ENCODE measurements around the gene ZBTB47. TPM values are rescaled to one million over a fixed set of nuclear protein-coding genes. Genes with fewer than 3 reads are reported as not detected.

ZBTB47 gene
- total RNA-seq, 2 experiments from 2014 or later: 0.60 to 0.62 TPM

GRCh38 chr3:42688487-42689420 is 35.3 kb downstream of the ZBTB47 start:
- POLR2A ChIA-PET: no interaction called here
- CTCF ChIA-PET: no interaction called here
- H3K4me1 Mint-ChIP-seq: peaks cover 5% of the 10 kb centered on the region
- ATAC-seq: no peak
- no peaks in the 10 kb centered on the region for H3K9me3 Mint-ChIP-seq (ENCODE audit: low read depth)
- intact Hi-C loops (cut with DNase I, micrococcal nuclease): no loop called here
- H3K36me3 Mint-ChIP-seq (ENCODE audit: low read depth): no peaks in the 10 kb centered on the region
- DNase-seq: no peak
- peaks cover 16% of the 10 kb centered on the region for H3K27me3 Mint-ChIP-seq
- H3K27ac Mint-ChIP-seq: no peak overlapping the region
- H3K4me3 Mint-ChIP-seq: no peak overlapping the region

GRCh38 chr3:42689421-42690014 is 36.0 kb downstream of the ZBTB47 start:
- peaks cover 4% of the 10 kb centered on the region for H3K4me1 Mint-ChIP-seq
- H3K27me3 Mint-ChIP-seq: peaks cover 16% of the 10 kb centered on the region
- CTCF ChIA-PET: no interaction called here
- H3K9me3 Mint-ChIP-seq (ENCODE audit: low read depth): no peaks in the 10 kb centered on the region
- POLR2A ChIA-PET: no interaction called here
- ATAC-seq (no peak), DNase-seq (no peak)
- no peak overlapping the region for H3K4me3 Mint-ChIP-seq
- intact Hi-C loops (cut with DNase I, micrococcal nuclease): no loop called here
- H3K36me3 Mint-ChIP-seq (ENCODE audit: low read depth): no peaks in the 10 kb centered on the region
- no peak overlapping the region for H3K27ac Mint-ChIP-seq

GRCh38 chr3:42690191-42690590 is 36.7 kb downstream of the ZBTB47 start:
- no peak overlapping the region for H3K27ac Mint-ChIP-seq
- no peak for DNase-seq
- CTCF ChIA-PET: no interaction called here
- H3K4me3 Mint-ChIP-seq: no peak overlapping the region
- H3K4me1 Mint-ChIP-seq: peaks cover 4% of the 10 kb centered on the region
- POLR2A ChIA-PET: no interaction called here
- peaks cover 13% of the 10 kb centered on the region for H3K27me3 Mint-ChIP-seq
- no peaks in the 10 kb centered on the region for H3K36me3 Mint-ChIP-seq (ENCODE audit: low read depth)
- intact Hi-C loops (cut with DNase I, micrococcal nuclease): no loop called here
- ATAC-seq: no peak
- H3K9me3 Mint-ChIP-seq (ENCODE audit: low read depth): no peaks in the 10 kb centered on the region

- ATAC-seq (no peak), DNase-seq (no peak)
- H3K9me3 Mint-ChIP-seq (ENCODE audit: low read depth): no peaks in the 10 kb centered on the region
- intact Hi-C loops (cut with DNase I, micrococcal nuclease): no loop called here
- H3K27ac Mint-ChIP-seq: no peak overlapping the region
- H3K4me3 Mint-ChIP-seq: no peak overlapping the region
- ChIA-PET POLR2A (no interaction called here), CTCF (no interaction called here)
- H3K27me3 Mint-ChIP-seq: peaks cover 9% of the 10 kb centered on the region
- H3K4me1 Mint-ChIP-seq: no peaks in the 10 kb centered on the region
- no peaks in the 10 kb centered on the region for H3K36me3 Mint-ChIP-seq (ENCODE audit: low read depth)
Measured at GRCh38 chr3:42690766-42691680, 37.5 kb downstream of the ZBTB47 start.

GRCh38 chr3:42691816-42692666 is 38.5 kb downstream of the ZBTB47 start:
- H3K9me3 Mint-ChIP-seq (ENCODE audit: low read depth): no peaks in the 10 kb centered on the region
- H3K27me3 Mint-ChIP-seq: peaks cover under 1% of the 10 kb centered on the region
- no peak for ATAC-seq
- no peak overlapping the region for H3K4me3 Mint-ChIP-seq
- H3K36me3 Mint-ChIP-seq (ENCODE audit: low read depth): no peaks in the 10 kb centered on the region
- ChIA-PET CTCF (no interaction called here), POLR2A (no interaction called here)
- H3K4me1 Mint-ChIP-seq: no peaks in the 10 kb centered on the region
- DNase-seq: no peak
- no peak overlapping the region for H3K27ac Mint-ChIP-seq
- intact Hi-C loops (cut with DNase I, micrococcal nuclease): no loop called here

- intact Hi-C loops (cut with DNase I, micrococcal nuclease): no loop called here
- Mint-ChIP-seq H3K27ac (no peak overlapping the region), H3K4me1 (no peaks in the 10 kb centered on the region), H3K4me3 (no peak overlapping the region), H3K27me3 (no peaks in the 10 kb centered on the region), H3K9me3 (ENCODE audit: low read depth) (no peaks in the 10 kb centered on the region), H3K36me3 (ENCODE audit: low read depth) (no peaks in the 10 kb centered on the region)
- POLR2A ChIA-PET: no interaction called here
- ATAC-seq (no peak), DNase-seq (no peak)
- CTCF ChIA-PET: interaction anchor here (0.6 kb wide), 1 partner anchor 86 kb away, joined by 4 read pairs; no protein-coding TSS in a partner anchor
Measured at GRCh38 chr3:42692667-42693529, 39.4 kb downstream of the ZBTB47 start.

- H3K36me3 Mint-ChIP-seq (ENCODE audit: low read depth): no peaks in the 10 kb centered on the region
- ATAC-seq (no peak), DNase-seq (no peak)
- ChIA-PET POLR2A (no interaction called here), CTCF (no interaction called here)
- no peaks in the 10 kb centered on the region for H3K9me3 Mint-ChIP-seq (ENCODE audit: low read depth)
- intact Hi-C loops (cut with DNase I, micrococcal nuclease): no loop called here
- peaks cover under 1% of the 10 kb centered on the region for H3K4me1 Mint-ChIP-seq
- H3K4me3 Mint-ChIP-seq: no peak overlapping the region
- H3K27ac Mint-ChIP-seq: no peak overlapping the region
- H3K27me3 Mint-ChIP-seq: no peaks in the 10 kb centered on the region
Measured at GRCh38 chr3:42693530-42693930, 40.0 kb downstream of the ZBTB47 start.

GRCh38 chr3:42694366-42694765 is 40.9 kb downstream of the ZBTB47 start:
- H3K9me3 Mint-ChIP-seq (ENCODE audit: low read depth): no peaks in the 10 kb centered on the region
- H3K4me3 Mint-ChIP-seq: no peak overlapping the region
- H3K27ac Mint-ChIP-seq: no peak overlapping the region
- H3K36me3 Mint-ChIP-seq (ENCODE audit: low read depth): no peaks in the 10 kb centered on the region
- intact Hi-C loops (cut with DNase I, micrococcal nuclease): no loop called here
- POLR2A ChIA-PET: no interaction called here
- H3K4me1 Mint-ChIP-seq: peaks cover 5% of the 10 kb centered on the region
- DNase-seq: no peak
- no peaks in the 10 kb centered on the region for H3K27me3 Mint-ChIP-seq
- CTCF ChIA-PET: no interaction called here
- no peak for ATAC-seq

GRCh38 chr3:42696356-42697288 is 43.1 kb downstream of the ZBTB47 start:
- Mint-ChIP-seq H3K9me3 (ENCODE audit: low read depth) (no peaks in the 10 kb centered on the region), H3K4me1 (peaks cover 5% of the 10 kb centered on the region), H3K27me3 (peaks cover 9% of the 10 kb centered on the region), H3K27ac (no peak overlapping the region), H3K36me3 (ENCODE audit: low read depth) (no peaks in the 10 kb centered on the region), H3K4me3 (no peak overlapping the region)
- DNase-seq (no peak), ATAC-seq (no peak)
- intact Hi-C loops (cut with DNase I, micrococcal nuclease): no loop called here
- ChIA-PET CTCF (no interaction called here), POLR2A (no interaction called here)

All from activated CD4-positive, alpha-beta T cell treated with anti-CD3 and anti-CD28 coated beads for 36 hours (primary cell).